Measurements from ENCODE around the gene KCNJ1. TPM values are rescaled to one million over a fixed set of nuclear protein-coding genes. Genes with fewer than 3 reads are reported as not detected.

The KCNJ1 gene
- total RNA-seq, 6 experiments from 2014 or later: not detected

- DNase-seq: no peak
- H3K27me3 Mint-ChIP-seq (ENCODE audit: insufficient read depth): peaks cover 48% of the 10 kb centered on the region
- H3K4me1 Mint-ChIP-seq (ENCODE audit: low read depth): no peaks in the 10 kb centered on the region
- H3K4me3 Mint-ChIP-seq: no peak overlapping the region
- no peaks in the 10 kb centered on the region for H3K36me3 Mint-ChIP-seq (ENCODE audit: low read depth)
- H3K9me3 Mint-ChIP-seq: no peaks in the 10 kb centered on the region
- H3K27ac Mint-ChIP-seq: no peak overlapping the region
- TF ChIP-seq CTCF (IDR thresholded peaks at IDR 0.05): no peak
Measured at GRCh38 chr11:128878455-128878854, 11.4 kb upstream of the KCNJ1 start.

- no peak for DNase-seq
- Mint-ChIP-seq H3K36me3 (ENCODE audit: low read depth) (no peaks in the 10 kb centered on the region), H3K4me3 (no peak overlapping the region), H3K27me3 (ENCODE audit: insufficient read depth) (peaks cover 48% of the 10 kb centered on the region), H3K27ac (no peak overlapping the region), H3K9me3 (no peaks in the 10 kb centered on the region), H3K4me1 (ENCODE audit: low read depth) (no peaks in the 10 kb centered on the region)
- TF ChIP-seq CTCF (IDR thresholded peaks at IDR 0.05): no peak
Measured at GRCh38 chr11:128877726-128878125, 10.6 kb upstream of the KCNJ1 start.

GRCh38 chr11:128876133-128876650 is 9.1 kb upstream of the KCNJ1 start:
- no peaks in the 10 kb centered on the region for H3K9me3 Mint-ChIP-seq
- no peaks in the 10 kb centered on the region for H3K4me1 Mint-ChIP-seq (ENCODE audit: low read depth)
- H3K27ac Mint-ChIP-seq: no peak overlapping the region
- no peak overlapping the region for H3K4me3 Mint-ChIP-seq
- no peak for DNase-seq
- peaks cover 42% of the 10 kb centered on the region for H3K27me3 Mint-ChIP-seq (ENCODE audit: insufficient read depth)
- no peak for TF ChIP-seq CTCF (IDR thresholded peaks at IDR 0.05)
- no peaks in the 10 kb centered on the region for H3K36me3 Mint-ChIP-seq (ENCODE audit: low read depth)

- Mint-ChIP-seq H3K9me3 (no peaks in the 10 kb centered on the region), H3K4me1 (ENCODE audit: low read depth) (no peaks in the 10 kb centered on the region), H3K36me3 (ENCODE audit: low read depth) (no peaks in the 10 kb centered on the region), H3K27ac (no peak overlapping the region), H3K27me3 (ENCODE audit: insufficient read depth) (peaks cover 47% of the 10 kb centered on the region), H3K4me3 (no peak overlapping the region)
- no peak for DNase-seq
- no peak for TF ChIP-seq CTCF (IDR thresholded peaks at IDR 0.05)
Measured at GRCh38 chr11:128874427-128874826, 7.3 kb upstream of the KCNJ1 start.

GRCh38 chr11:128872594-128872993 is 5.5 kb upstream of the KCNJ1 start:
- TF ChIP-seq CTCF (IDR thresholded peaks at IDR 0.05): no peak
- H3K36me3 Mint-ChIP-seq (ENCODE audit: low read depth): no peaks in the 10 kb centered on the region
- no peak overlapping the region for H3K4me3 Mint-ChIP-seq
- H3K27me3 Mint-ChIP-seq (ENCODE audit: insufficient read depth): peaks cover 44% of the 10 kb centered on the region
- no peaks in the 10 kb centered on the region for H3K9me3 Mint-ChIP-seq
- no peak overlapping the region for H3K27ac Mint-ChIP-seq
- no peak for DNase-seq
- no peaks in the 10 kb centered on the region for H3K4me1 Mint-ChIP-seq (ENCODE audit: low read depth)

GRCh38 chr11:128872094-128872493 is 5.0 kb upstream of the KCNJ1 start:
- no peaks in the 10 kb centered on the region for H3K4me1 Mint-ChIP-seq (ENCODE audit: low read depth)
- TF ChIP-seq CTCF (IDR thresholded peaks at IDR 0.05): no peak
- no peaks in the 10 kb centered on the region for H3K36me3 Mint-ChIP-seq (ENCODE audit: low read depth)
- H3K4me3 Mint-ChIP-seq: no peak overlapping the region
- no peak overlapping the region for H3K27ac Mint-ChIP-seq
- no peak for DNase-seq
- H3K27me3 Mint-ChIP-seq (ENCODE audit: insufficient read depth): peaks cover 39% of the 10 kb centered on the region
- no peaks in the 10 kb centered on the region for H3K9me3 Mint-ChIP-seq

All from HFFc6 (cell line).